PFSK-1 (cell line): Measurements from ENCODE around the gene NRDC.

Experiments used
- FOXP2 ChIP-seq: optimal IDR thresholded peaks from 2 replicates; pipeline ENCODE3; 2011; ENCODE audit warnings: borderline replicate concordance, control low read depth, inconsistent platforms; ENCODE audit not compliant: insufficient read depth; ENCODE audit errors: extremely low read length, extremely low read depth
- POLR2AphosphoS5 ChIP-seq: IDR thresholded peaks from 2 replicates; pipeline ENCODE4 v1.6.1; 2012; ENCODE audit warnings: low read depth, mild to moderate bottlenecking, control low read depth, low read length, moderate library complexity
- SIN3A ChIP-seq: IDR thresholded peaks from 2 replicates; pipeline ENCODE4 v1.6.1; 2012; ENCODE audit warnings: mild to moderate bottlenecking, low read length, moderate library complexity, borderline replicate concordance; ENCODE audit not compliant: insufficient read depth
- TAF1 ChIP-seq: IDR thresholded peaks from 2 replicates; pipeline ENCODE4 v1.6.1; 2012; ENCODE audit warnings: low read length, control low read depth, borderline replicate concordance; ENCODE audit not compliant: insufficient read depth
- TF ChIP-seq, protein P1 (sequence below), 2 experiments: IDR thresholded peaks; 2 replicates each; pipeline versions ENCODE4 v1.6.1 to v1.8.0; 2011 to 2012; ENCODE audit warnings: low read depth in 2 of 2, low read length in 2 of 2, control low read depth in 1 of 2, inconsistent platforms in 1 of 2, mild to moderate bottlenecking in 1 of 2, moderate library complexity in 1 of 2; ENCODE audit not compliant: insufficient read depth in 1 of 2

The NRDC gene

DNA sequence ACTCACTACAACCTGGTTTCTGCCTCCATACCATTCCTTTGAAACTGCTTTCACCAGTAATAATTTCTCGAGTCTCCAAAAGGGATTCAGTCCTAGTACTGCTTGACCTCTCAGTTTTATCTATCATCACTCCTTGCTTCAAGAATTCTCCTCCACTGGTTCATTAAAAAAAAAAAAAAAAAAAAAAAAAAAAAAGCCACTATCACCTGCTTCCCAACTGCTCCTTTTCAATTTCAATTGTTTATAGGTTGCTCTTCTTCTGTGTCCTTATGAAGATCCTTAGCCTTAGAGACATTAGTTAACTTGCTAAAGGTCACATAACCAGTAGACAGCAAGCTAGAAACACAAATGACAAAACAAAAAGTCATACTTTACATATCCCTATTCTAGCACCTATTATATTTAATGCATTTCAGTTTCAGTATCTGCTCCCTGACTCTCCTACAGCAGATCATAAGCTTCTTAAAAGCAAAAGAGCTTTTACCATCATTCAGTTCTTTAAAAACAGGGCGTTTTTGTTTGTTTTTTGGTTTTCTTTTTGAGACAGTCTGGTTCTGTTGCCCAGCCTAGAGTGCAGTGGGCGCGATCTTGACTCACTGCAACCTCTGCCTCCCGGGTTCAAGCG, 7.1 kb downstream of the NRDC start:
- TF ChIP-seq SIN3A = no peak
- TF ChIP-seq TAF1 = no peak
- no peak for TF ChIP-seq POLR2AphosphoS5
- no peak for TF ChIP-seq FOXP2
- TF ChIP-seq, protein P1, sequence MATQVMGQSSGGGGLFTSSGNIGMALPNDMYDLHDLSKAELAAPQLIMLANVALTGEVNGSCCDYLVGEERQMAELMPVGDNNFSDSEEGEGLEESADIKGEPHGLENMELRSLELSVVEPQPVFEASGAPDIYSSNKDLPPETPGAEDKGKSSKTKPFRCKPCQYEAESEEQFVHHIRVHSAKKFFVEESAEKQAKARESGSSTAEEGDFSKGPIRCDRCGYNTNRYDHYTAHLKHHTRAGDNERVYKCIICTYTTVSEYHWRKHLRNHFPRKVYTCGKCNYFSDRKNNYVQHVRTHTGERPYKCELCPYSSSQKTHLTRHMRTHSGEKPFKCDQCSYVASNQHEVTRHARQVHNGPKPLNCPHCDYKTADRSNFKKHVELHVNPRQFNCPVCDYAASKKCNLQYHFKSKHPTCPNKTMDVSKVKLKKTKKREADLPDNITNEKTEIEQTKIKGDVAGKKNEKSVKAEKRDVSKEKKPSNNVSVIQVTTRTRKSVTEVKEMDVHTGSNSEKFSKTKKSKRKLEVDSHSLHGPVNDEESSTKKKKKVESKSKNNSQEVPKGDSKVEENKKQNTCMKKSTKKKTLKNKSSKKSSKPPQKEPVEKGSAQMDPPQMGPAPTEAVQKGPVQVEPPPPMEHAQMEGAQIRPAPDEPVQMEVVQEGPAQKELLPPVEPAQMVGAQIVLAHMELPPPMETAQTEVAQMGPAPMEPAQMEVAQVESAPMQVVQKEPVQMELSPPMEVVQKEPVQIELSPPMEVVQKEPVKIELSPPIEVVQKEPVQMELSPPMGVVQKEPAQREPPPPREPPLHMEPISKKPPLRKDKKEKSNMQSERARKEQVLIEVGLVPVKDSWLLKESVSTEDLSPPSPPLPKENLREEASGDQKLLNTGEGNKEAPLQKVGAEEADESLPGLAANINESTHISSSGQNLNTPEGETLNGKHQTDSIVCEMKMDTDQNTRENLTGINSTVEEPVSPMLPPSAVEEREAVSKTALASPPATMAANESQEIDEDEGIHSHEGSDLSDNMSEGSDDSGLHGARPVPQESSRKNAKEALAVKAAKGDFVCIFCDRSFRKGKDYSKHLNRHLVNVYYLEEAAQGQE (IDR thresholded peaks at IDR 0.05; ENCODE audit: insufficient read depth in 1 of 2, low read depth in 2 of 2, low read length in 2 of 2) = no peak

DNA sequence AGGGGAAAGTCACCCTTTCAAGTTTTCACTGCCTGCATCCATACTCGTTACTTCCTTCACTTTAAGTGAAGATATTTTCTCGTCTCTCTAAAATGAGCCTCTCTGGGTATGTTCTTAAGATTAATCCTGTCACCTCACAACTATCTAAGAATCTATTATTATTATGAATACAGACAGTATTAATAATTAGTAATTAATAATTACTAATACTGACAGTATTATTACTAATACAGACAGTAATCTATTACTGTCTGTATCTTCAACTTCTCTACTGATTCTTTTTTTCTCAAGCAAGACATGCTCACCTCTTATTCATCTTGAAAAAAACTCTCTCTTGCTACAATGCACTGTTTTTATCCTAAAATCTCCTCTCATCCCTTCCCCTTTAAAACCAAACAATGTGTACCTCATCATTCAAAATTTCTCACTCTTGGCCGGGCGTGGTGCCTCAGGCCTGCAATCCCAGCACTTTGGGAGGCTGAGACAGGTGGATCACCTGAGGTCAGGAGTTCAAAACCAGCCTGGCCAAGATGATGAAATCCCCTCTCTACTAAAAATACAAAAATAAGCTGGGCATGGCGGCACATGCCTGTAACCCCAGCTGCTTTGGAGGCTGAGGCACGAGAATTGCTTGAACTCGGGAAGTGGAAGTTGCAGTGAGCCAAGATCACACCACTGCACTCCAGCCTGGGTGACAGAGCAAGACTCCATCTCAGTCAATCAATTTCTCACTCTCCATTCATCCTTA, 7.8 kb downstream of the NRDC start:
- TF ChIP-seq FOXP2 = no peak
- TF ChIP-seq, protein P1 (IDR thresholded peaks at IDR 0.05; ENCODE audit: insufficient read depth in 1 of 2, low read depth in 2 of 2, low read length in 2 of 2) = no peak
- no peak for TF ChIP-seq TAF1
- TF ChIP-seq POLR2AphosphoS5 = no peak
- no peak for TF ChIP-seq SIN3A

DNA sequence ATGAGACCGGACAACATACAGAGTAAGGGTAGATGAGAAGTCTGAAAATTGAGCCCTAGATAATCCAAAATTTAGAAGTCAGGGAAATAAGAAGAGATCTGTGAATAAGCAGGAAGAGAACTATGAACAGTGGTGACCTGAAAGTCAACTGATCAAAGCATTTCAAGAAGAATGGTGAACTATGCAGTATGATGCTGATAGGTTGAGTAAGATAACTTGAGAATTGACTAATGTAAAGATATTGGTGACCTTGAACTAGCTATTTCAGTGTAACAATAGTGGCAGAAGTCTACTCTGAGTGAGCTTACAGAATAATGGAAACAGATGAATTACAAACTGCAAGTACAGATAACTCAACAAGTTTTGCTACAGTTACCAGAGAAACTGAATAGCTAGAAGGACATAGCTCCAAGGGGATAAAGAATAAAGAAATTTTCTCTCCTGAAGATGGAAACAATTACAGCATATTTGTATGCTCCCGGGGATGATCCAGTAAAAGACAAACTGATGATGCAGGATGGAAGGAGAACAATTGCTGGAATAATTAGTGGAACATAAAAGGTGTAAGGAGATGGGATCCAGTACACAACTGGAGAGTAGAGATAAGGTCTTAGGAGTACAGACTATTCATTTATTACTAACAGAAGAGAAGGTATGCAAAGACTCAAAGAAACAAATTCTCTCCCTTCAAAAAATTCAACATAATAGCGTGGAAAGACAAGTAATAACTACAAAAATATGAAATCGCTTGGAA, 10.9 kb downstream of the NRDC start:
- no peak for TF ChIP-seq TAF1
- TF ChIP-seq SIN3A = no peak
- TF ChIP-seq, protein P1 (IDR thresholded peaks at IDR 0.05; ENCODE audit: insufficient read depth in 1 of 2, low read depth in 2 of 2, low read length in 2 of 2) = no peak
- no peak for TF ChIP-seq POLR2AphosphoS5
- no peak for TF ChIP-seq FOXP2

DNA sequence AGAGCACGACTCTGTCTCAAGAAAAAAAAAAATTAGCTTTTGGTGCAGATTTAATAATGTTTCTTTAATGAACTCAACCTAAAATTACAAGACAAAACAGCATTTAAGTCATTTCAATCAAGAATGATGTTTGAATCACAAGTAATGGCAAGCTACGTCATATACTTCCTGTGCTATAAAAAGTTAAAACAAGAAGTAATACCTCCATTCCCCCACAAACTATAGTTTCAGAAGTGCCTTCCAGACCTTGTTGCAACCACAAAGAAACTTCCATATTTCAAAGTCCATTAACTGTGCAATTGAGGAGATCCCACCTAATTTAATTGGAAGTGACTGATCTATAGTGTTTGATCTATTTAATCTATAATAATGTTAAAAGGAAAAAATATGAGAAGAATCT, 15.1 kb downstream of the NRDC start:
- TF ChIP-seq TAF1 (no peak), FOXP2 (no peak)
- TF ChIP-seq, protein P1 (IDR thresholded peaks at IDR 0.05; ENCODE audit: insufficient read depth in 1 of 2, low read depth in 2 of 2, low read length in 2 of 2) = no peak
